HL-60 (cell line): ENCODE measurements around the gene VPS35.

ENCODE experiments used
- CTCF ChIP-seq: IDR thresholded peaks from one replicate; pipeline ENCODE4 v1.5.1; 2011; ENCODE audit warnings: low read length, control low read depth, inconsistent platforms; ENCODE audit not compliant: insufficient read depth
- POLR2AphosphoS5 ChIP-seq: IDR thresholded peaks from 2 replicates; pipeline ENCODE4 v1.6.1; 2012; ENCODE audit warnings: low read depth
- SPI1 ChIP-seq: IDR thresholded peaks from 2 replicates; pipeline ENCODE4 v1.6.1; 2012; ENCODE audit warnings: low read depth, mild to moderate bottlenecking, borderline replicate concordance

GRCh38 chr16:46729326-46729995 lies 40.5 kb upstream of the VPS35 start:
- TF ChIP-seq CTCF: no peak
- no peak for TF ChIP-seq POLR2AphosphoS5
- TF ChIP-seq SPI1: no peak
